ENCODE results near the gene LSM7.

LSM7 gene

DNA sequence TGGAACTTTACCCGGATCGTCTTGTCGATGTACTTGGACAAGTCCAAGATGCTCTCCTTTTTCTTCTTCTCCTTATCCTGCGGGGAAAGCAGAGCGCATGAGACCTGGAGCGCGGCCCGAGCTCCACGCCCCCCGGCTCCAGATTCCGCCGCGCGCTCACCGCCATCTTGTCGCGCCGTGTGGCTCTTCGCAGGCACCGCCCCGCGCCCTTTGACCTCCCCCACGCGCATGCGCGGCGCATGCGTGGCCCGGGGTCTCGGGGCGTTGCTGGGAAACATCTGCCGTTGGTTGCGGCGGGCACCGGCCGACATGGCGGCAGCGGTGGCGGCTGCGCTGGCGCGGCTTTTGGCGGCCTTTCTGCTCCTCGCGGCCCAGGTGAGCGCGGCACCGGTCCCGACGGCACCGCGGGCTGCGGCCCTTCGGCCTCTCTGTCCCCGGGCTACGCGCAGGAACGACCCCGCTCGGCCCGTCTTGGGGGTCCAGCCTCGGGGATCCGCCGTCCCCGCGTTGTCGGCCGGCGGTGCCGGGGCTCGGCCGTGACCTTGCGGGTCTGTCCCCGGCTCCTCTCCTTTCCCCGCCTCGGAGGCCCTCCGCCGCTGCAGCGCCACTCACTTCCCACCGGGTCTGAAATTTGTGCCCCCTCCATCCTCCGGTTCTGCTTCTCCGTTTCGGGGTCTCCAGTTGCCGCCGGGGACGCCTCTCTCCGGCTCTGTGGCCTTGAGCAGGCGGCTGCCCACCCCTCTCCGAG, at the start of gene LSM7, which contains the start of gene SPPL2B:
LSM7 (minus strand) TSS at position 186 of the 748 bp plus-strand sequence; CDS start at position 166, 20 bp downstream.
SPPL2B (plus strand) TSS at position 284 of the 748 bp plus-strand sequence; CDS start at position 310, 26 bp downstream.
- peak; percentile 71 for ATAC-seq

DNA sequence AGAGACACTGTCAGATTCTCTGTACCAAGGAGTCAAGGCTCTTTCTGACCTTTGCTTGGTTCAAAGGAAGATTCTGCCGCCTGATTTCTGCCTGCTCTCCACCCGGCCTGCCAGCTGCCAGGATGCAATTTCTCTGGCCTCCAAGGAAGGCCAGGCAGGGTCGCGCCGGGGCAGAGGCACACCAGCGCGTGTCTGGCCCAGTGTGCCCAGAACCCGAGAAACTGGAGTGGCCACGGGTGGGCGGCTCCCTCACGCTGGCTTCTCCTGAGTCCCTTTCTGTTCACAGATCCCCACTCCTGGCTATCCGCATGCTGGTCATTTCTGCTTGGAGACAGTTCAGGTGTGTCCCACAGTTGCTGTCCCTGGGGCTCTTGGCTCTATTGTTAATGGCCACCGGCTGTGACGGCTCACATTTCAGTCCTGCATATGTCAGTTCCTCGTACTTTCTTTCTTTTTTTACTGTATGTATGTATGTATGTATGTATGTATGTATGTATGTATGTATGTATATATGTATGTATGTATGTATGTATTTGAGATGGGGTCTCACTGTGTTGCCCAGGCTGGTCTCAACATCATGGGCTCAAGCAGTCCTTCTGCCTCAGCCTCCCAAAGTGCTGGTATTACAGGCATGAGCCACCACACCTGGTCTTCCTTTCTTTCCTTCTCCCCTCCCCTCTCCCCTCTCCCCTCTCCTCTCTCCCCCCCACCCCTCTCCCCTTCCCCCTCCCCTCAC, 48.6 kb upstream of the LSM7 start:
- Mint-ChIP-seq H3K36me3 (peaks cover 7% of the 10 kb centered on the region), H3K4me3 (no peak overlapping the region), H3K27ac (peak overlapping the region; percentile 82), H3K27me3 (peaks cover 28% of the 10 kb centered on the region), H3K4me1 (peaks cover 13% of the 10 kb centered on the region), H3K9me3 (peaks cover 8% of the 10 kb centered on the region)
- peak; percentile 34 for ATAC-seq

More for the DNA sequence above, at the start of gene LSM7, which contains the start of gene SPPL2B:
- Mint-ChIP-seq H3K4me3 (peak within 1 kb of the TSS; percentile 96), H3K27ac (peak within 1 kb of the TSS; percentile 89), H3K4me1 (peaks cover 87% of the 10 kb centered on the region), H3K36me3 (peaks cover 21% of the 10 kb centered on the region), H3K9me3 (no peaks in the 10 kb centered on the region), H3K27me3 (no peaks in the 10 kb centered on the region)

DNA sequence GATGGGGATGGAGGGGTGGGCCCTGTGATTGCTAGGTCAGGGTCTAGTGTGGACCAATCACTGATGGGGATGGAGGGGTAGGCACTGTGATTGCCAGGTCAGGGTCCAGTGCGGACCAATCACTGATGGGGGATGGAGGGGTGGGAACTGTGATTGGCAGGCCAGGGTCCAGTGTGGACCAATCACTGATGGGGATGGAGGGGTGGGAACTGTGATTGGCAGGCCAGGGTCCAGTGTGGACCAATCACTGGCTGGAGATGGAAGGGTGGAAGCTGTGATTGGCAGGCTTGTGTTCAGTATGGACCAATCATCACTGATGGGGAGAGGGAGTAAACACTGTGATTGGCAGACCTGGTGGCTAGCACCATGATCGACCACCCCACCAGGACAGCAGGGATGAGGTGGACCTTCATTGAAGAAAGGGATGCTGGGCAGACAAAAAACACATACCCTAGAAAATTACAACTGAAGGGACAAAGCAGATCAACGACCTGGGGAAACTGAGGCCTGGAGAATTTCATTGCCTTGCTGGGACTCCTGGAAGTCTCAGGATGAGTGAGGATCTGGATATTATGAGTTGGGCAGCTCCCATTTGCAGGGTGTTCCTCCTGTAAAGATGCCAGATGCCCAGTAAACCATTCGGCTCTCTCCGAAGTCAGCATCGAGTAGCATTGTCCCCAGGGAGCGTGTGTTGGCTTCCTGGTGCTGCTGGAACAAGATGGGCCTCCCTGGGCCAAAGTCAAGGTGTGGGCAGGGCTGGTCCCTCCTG, 47.2 kb upstream of the LSM7 start:
- H3K9me3 Mint-ChIP-seq = peaks cover 8% of the 10 kb centered on the region
- peaks cover 7% of the 10 kb centered on the region for H3K36me3 Mint-ChIP-seq
- no peak for ATAC-seq
- peaks cover 13% of the 10 kb centered on the region for H3K4me1 Mint-ChIP-seq
- H3K4me3 Mint-ChIP-seq = no peak overlapping the region
- H3K27me3 Mint-ChIP-seq = peaks cover 28% of the 10 kb centered on the region
- H3K27ac Mint-ChIP-seq = no peak overlapping the region

DNA sequence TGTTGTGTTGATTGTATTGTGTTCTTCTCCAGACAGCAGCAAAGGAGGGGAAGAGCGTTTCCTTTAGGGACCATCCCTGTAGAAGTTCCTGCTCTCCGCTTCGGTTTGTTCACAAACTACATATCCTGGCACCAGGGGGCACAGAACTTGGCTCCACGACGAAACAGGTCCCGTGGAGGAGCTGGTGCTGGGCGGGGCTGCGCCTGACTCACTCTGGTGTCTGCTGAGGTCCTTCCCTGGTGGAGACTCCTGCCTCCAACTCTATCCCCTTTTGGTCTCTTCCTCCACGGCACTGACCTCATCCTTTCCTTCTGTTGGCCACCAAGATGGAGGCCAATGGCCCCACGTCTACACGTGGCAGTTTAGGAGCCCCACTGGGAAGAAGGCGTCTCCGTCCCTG, 46.4 kb upstream of the LSM7 start:
- Mint-ChIP-seq H3K4me3 (no peak overlapping the region), H3K27me3 (peaks cover 26% of the 10 kb centered on the region), H3K9me3 (peaks cover 8% of the 10 kb centered on the region), H3K27ac (no peak overlapping the region), H3K36me3 (peaks cover 6% of the 10 kb centered on the region), H3K4me1 (peaks cover 12% of the 10 kb centered on the region)
- no peak for ATAC-seq

DNA sequence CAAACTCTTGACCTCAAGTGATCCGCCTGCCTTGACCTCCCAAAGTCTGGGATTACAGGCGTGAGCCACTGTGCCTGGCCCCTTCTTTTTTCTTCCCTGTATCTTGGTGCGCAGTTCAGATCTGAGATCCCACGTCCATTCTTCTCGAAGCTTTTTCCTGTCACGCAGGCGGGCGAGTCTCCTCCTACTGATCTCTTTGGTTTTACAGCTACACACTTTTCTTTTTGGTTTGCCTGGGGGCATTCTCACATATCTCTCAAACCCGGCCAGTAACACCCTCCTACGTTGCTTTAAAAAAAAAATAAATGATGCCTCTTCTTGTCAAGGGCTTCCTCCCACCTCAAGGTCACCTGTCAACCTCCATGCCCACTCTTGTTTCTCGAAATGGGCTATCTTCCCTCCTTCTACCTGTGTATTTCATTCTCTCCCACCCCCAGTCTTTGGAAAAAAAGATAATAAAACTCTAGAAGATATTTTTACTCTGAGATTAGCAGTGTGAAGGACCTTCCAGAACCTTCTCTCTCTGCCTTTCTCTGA, 43.8 kb upstream of the LSM7 start:
- peaks cover 18% of the 10 kb centered on the region for H3K27me3 Mint-ChIP-seq
- H3K9me3 Mint-ChIP-seq = no peaks in the 10 kb centered on the region
- no peak overlapping the region for H3K4me3 Mint-ChIP-seq
- no peak for ATAC-seq
- no peak overlapping the region for H3K27ac Mint-ChIP-seq
- H3K36me3 Mint-ChIP-seq = no peaks in the 10 kb centered on the region
- H3K4me1 Mint-ChIP-seq = no peaks in the 10 kb centered on the region

DNA sequence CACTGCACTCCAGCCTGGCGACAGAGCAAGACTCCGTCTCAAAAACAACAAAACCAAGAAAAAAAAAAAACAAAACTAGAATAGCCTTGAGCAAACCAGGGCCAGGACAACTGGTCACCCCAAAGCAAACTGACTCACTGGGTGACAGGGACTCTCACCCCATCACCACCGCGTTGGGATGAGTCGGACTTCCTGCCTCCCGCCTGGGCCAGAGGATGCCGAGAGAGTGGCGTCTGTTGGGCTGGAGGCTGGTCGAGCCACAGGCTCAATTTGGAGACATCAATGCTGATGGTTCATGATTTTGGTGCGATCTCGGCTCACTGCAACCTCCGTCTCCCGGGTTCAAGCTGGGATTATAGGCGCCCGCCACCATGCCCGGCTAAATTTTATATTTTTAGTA, 43.3 kb upstream of the LSM7 start:
- H3K36me3 Mint-ChIP-seq = no peaks in the 10 kb centered on the region
- H3K27ac Mint-ChIP-seq = no peak overlapping the region

DNA sequence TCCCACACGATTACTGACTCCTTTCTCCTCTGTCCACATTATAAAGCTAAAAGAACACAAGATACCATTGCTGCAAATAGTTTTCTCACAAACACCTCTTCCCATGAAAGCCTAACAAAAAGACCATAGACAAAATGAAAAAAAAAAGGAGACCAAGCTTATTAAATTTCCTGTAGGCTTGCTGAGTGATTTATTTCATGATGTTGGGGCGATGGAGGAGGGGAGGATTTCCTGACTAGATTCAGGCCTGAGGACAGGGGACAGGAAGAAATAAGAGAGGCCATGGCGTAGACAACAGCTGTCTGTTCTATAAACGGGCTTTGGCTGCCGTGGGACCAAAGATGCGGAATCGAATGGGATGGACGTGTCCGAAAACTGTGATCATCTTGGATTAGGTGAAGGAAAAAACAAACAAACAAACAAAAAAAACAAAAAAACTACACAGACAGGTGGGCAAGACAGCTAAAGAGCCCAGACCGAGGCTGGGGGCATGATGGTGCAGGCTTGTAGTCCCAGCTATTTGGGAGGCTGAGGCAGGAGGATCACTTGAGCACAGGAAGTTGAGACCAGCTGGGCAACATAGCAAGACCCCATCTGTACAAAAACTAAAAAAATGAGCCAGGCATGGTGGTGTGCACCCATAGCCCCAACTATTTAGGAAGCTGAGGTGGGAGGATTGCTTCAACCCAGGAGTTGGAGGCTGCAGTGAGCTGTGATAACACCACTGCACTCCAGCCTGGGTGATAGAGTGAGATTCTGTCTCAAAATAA, 37.0 kb upstream of the LSM7 start:
- H3K27ac Mint-ChIP-seq = no peak overlapping the region
- H3K27me3 Mint-ChIP-seq = peaks cover 23% of the 10 kb centered on the region
- peaks cover 4% of the 10 kb centered on the region for H3K4me1 Mint-ChIP-seq
- H3K4me3 Mint-ChIP-seq = no peak overlapping the region
- no peak for ATAC-seq
- H3K36me3 Mint-ChIP-seq = no peaks in the 10 kb centered on the region
- H3K9me3 Mint-ChIP-seq = no peaks in the 10 kb centered on the region

More for the DNA sequence above, 43.3 kb upstream of the LSM7 start:
- Mint-ChIP-seq H3K9me3 (no peaks in the 10 kb centered on the region), H3K4me3 (no peak overlapping the region), H3K27me3 (peaks cover 18% of the 10 kb centered on the region), H3K4me1 (no peaks in the 10 kb centered on the region)
- ATAC-seq = no peak

DNA sequence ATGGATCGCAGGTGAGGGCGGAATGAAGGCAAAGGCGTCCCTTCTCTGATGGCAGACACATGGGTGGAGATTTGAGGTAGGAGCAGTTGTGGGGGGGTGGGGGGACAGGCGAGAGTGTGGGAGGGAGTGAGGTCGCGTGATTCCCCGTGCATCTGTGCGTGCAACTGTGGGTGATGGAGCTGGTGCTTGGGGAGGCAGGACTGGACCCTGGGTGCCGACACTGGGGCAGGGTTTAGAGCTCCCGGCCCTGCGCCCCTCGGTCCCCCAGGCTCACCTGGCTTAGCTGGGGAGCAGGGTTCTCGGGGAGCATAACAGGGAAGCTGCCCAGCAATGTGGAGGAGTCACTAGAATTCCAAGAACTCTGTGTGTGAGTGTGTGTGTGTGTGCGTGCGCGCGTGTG, 35.0 kb upstream of the LSM7 start:
- H3K4me1 Mint-ChIP-seq = peaks cover 6% of the 10 kb centered on the region
- H3K9me3 Mint-ChIP-seq = no peaks in the 10 kb centered on the region
- no peak overlapping the region for H3K4me3 Mint-ChIP-seq
- peaks cover 26% of the 10 kb centered on the region for H3K27me3 Mint-ChIP-seq
- no peak for ATAC-seq
- H3K36me3 Mint-ChIP-seq = no peaks in the 10 kb centered on the region
- H3K27ac Mint-ChIP-seq = no peak overlapping the region

DNA sequence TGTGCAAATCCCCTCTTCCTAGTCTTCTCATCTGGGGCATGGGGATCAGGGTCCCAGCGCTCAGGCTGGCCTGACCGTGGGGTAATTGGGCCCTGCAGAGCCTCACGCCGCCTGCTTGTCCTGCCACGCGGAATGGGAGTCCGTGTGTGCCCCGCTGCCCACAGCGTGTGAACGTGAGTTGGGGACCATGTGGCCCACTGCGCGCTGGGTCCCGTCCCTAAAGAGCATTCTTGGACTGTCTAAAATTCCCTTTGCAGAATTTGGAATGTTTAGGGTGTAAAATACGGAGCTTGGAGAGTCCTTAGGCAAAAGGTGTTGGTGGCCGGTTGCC, 34.5 kb upstream of the LSM7 start:
- H3K4me3 Mint-ChIP-seq = no peak overlapping the region
- H3K27ac Mint-ChIP-seq = no peak overlapping the region
- H3K9me3 Mint-ChIP-seq = peaks cover 1% of the 10 kb centered on the region
- H3K27me3 Mint-ChIP-seq = peaks cover 21% of the 10 kb centered on the region
- no peak for ATAC-seq
- peaks cover 6% of the 10 kb centered on the region for H3K4me1 Mint-ChIP-seq
- H3K36me3 Mint-ChIP-seq = no peaks in the 10 kb centered on the region

DNA sequence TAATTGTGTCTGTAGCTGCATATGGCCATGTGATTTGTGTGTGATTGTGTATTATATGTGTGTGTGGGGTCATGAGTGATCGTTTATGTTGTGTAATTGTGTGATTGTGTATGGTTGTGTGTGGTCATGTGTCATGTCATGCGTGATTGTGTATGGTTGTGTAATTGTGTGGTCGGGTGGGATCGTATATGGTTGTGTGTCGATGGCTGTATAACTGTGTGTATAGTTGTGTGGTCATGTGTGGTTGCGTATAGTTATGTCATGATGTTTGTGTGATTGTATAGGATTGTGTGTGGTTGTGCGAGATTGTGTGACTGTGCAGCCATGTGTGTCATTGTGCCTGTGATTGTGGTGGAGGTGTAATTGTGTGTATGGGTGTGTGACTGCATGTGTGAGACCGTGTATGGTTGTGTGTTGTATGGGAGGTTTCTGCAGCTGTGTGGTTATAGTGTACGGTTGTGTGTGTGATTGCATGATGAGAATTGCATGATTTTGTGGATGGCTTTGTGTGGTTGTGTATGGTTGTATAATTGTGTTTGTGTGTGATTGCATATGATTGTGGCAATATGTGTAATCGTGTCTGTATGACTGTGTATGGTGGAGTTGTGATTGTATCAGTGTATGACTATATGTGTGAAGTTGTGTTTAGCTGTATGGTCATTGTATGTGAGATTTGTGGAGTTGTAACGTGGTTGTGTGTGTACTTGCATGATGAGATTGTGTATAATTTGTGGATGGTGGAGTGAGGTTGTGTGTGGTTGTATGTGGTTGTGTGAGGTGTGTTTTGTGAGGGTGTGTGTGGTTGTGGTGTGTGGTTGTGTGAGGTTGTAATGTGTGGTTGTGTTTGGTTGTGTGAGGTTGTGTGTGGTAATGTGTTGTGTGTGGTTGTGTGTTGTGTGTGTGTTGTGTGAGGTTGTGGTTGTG, 33.9 kb upstream of the LSM7 start:
- H3K27me3 Mint-ChIP-seq = peaks cover 19% of the 10 kb centered on the region
- H3K36me3 Mint-ChIP-seq = peaks cover under 1% of the 10 kb centered on the region
- no peak overlapping the region for H3K4me3 Mint-ChIP-seq
- peaks cover 6% of the 10 kb centered on the region for H3K9me3 Mint-ChIP-seq
- no peak overlapping the region for H3K27ac Mint-ChIP-seq
- ATAC-seq = no peak
- peaks cover 6% of the 10 kb centered on the region for H3K4me1 Mint-ChIP-seq

DNA sequence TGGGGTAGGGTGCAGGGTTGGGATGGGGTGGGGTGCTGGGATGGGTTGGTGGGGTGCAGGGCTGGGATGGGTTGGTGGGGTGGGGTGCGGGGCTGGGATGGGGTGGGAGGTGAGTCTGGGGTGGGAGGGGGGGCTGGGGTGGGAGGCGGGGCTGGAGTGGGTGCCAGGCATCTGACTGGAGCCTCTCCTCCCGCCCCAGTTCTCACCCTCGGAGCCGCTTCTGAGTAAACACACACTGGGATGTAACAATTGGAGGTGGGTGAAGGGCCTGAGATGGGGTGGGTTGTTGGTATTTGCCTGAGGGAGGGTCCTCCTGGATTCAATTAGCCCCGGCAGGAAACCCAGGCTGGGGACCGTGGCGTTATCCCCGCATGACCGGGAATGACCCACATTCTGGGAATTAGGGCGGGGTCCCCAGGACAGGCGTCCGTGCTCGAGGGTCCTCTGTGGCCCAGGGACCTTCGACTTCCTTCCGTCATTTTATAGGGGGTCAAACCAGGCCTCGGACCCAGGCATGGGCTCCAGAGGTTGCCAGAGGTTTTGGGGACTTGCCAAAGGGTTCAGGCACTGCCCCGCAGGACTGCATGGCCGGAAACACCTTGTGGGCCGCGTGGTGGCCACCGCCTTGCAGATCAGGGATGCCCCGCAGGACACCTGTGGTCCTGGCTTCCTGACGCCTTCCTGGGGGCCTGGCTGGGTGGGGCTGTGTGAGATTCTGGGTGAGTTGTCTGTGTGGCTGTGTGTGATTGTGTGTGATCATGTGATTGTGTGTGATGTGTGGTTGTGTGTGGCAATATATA, 33.1 kb upstream of the LSM7 start:
- Mint-ChIP-seq H3K4me1 (peaks cover 6% of the 10 kb centered on the region), H3K4me3 (no peak overlapping the region), H3K27ac (no peak overlapping the region), H3K9me3 (peaks cover 11% of the 10 kb centered on the region), H3K27me3 (peaks cover 19% of the 10 kb centered on the region), H3K36me3 (peaks cover 8% of the 10 kb centered on the region)
- ATAC-seq = no peak

DNA sequence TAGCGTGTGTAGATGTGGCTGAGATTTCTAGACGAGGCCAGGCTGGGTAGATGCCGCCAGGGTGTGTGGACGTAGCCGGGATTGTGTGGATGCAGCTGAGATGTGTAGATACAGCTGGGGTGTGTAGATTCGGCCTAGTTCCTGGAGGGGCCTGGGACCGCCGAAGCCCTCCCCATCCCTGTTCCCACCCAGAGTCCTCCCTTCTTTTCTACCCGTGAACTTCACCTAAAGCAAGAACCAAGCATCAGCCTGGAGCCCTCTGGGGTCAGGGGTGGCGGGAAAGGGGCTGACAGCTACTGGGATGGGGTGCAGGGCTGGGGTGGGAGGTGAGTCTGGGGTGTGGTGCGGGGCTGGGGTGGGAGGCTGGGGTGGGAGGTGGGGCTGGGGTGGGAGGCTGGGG, 32.4 kb upstream of the LSM7 start:
- Mint-ChIP-seq H3K36me3 (peaks cover 8% of the 10 kb centered on the region), H3K27me3 (peaks cover 19% of the 10 kb centered on the region), H3K27ac (no peak overlapping the region), H3K9me3 (peaks cover 11% of the 10 kb centered on the region), H3K4me3 (no peak overlapping the region), H3K4me1 (peaks cover 6% of the 10 kb centered on the region)
- ATAC-seq = peak; percentile 13

All from stimulated activated memory B cell treated with anti-CD40 and anti-IgM and Interleukin-4, amounts not matched to agents 10 μg/mL and 1 μg/mL and 100 μg/mL, for 72 hours (primary cell).